Adrenal gland (tissue), 5 donors: ENCODE results near the gene RASSF4.

Source experiments
- CTCF ChIP-seq, 6 experiments: fragments of 450-650 bp in 4 of 6; fragments of 200-600 bp in 2 of 6; sonication (generic) in 1 of 6; IDR thresholded peaks; 1 replicate in 5 of 6; 2 replicates in 1 of 6; pipeline versions ENCODE4 v1.5.1 to v1.8.0; 2016 to 2021; ENCODE audit warnings: antibody characterized with exemption in 6 of 6, mild to moderate bottlenecking in 2 of 6, moderate library complexity in 1 of 6
- POLR2A ChIP-seq, 2 donors: fragments of 450-650 bp; IDR thresholded peaks; one replicate each; pipeline ENCODE4 v1.6.1; 2017; ENCODE audit warnings: antibody characterized with exemption in 2 of 2, mild to moderate bottlenecking in 2 of 2, moderate library complexity in 1 of 2
- donor health status: DM: no; HTN: no; CAD: no.

DNA sequence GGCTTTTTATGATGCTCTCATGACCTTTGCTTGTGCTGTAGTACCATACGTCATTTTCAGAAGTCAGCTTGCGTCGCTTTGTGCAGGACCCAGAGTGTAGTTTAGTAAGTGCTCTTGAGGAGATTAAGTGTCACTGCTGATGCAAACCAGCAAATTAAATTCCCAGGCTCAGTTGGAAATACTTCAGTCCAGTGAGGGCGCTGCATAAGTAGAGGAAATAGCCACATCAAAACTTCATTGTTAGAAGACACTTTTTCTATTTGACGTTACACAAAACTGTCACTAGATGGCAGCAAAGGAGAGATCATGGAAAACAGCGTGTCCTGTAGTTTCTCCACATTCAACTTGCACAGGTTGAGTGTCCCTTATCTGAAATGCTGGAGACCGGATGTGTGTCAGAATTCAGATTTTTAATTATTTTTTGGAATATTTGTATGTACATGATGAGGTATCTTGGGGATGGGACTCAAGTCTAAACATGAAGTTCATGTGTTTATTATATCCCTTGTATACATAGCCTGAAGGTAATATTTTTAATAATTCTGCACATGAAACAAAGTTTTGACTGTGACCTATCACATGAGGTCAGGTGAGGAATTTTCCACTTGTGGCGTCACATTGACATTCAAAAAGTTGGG, 49.0 kb downstream of the RASSF4 start:
- TF ChIP-seq POLR2A (IDR thresholded peaks at IDR 0.05), result no peak
- TF ChIP-seq CTCF (IDR thresholded peaks at IDR 0.05), result peak; percentile 77 to 90 (median 82)
